Calu3 (cell line): ENCODE data around the gene ATP6V1D. TPM values are rescaled to one million over a fixed set of nuclear protein-coding genes. Genes with fewer than 3 reads are reported as not detected.
A peak's percentile ranks its signal among the peaks of the same experiment; 100 is the strongest.
"Not testable (repeated sequence)": the region's sequence is repeated elsewhere in the genome, so short reads cannot be mapped to it uniquely, and the experiment has no call there.

ENCODE experiments used
- BruUV-seq: library from RNA; stranded (reverse); fragments of 400-500 nt; replicated peaks from 2 replicates; lab custom pipeline; 2021; lab: Mats Ljungman, UMichigan
- CTCF ChIA-PET: fragments of 300-600 bp; sonication (Branson Sonifier 250); formaldehyde crosslinking; loops from one replicate; lab custom pipeline; 2022; ENCODE audit warnings: antibody characterized with exemption; lab: Charles Lee
- DNase-seq: peaks from one replicate; pipeline ENCODE4 v3.0.0; 2022
- H3K27ac Mint-ChIP-seq: one replicate; pipeline ENCODE4 v1.8.0; 2022; ENCODE audit warnings: mixed read lengths; ENCODE audit not compliant: unreplicated experiment
- H3K27me3 Mint-ChIP-seq: one replicate; pipeline ENCODE4 v1.8.0; 2022; ENCODE audit warnings: mixed read lengths; ENCODE audit not compliant: unreplicated experiment
- H3K36me3 Mint-ChIP-seq: one replicate; pipeline ENCODE4 v1.8.0; 2022; ENCODE audit warnings: mild to moderate bottlenecking, moderate library complexity, mixed read lengths; ENCODE audit not compliant: insufficient read depth, unreplicated experiment
- H3K4me1 Mint-ChIP-seq: one replicate; pipeline ENCODE4 v1.8.0; 2022; ENCODE audit warnings: mild to moderate bottlenecking, low read depth, mixed read lengths; ENCODE audit not compliant: unreplicated experiment
- H3K4me3 Mint-ChIP-seq: one replicate; pipeline ENCODE4 v1.8.0; 2022; ENCODE audit warnings: mild to moderate bottlenecking, low read depth, moderate library complexity, mixed read lengths; ENCODE audit not compliant: unreplicated experiment
- H3K9me3 Mint-ChIP-seq: one replicate; pipeline ENCODE4 v1.8.0; 2022; ENCODE audit warnings: low read depth, mixed read lengths; ENCODE audit not compliant: unreplicated experiment
- intact Hi-C: fragments of 100-400 bp; cut with micrococcal nuclease; formaldehyde crosslinking; loops from one replicate; pipeline ENCODE4 v1.10.0; 2022; ENCODE audit not compliant: unreplicated experiment
- total RNA-seq: library from RNA; stranded (reverse); gene quantifications from 2 replicates; pipeline ENCODE4 v1.2.3, GENCODE V29; 2022
- TF ChIP-seq, protein P1 (sequence below): fragments of 200-600 bp; IDR thresholded peaks from one replicate; pipeline ENCODE4 v1.8.0; 2022; ENCODE audit warnings: antibody characterized with exemption; ENCODE audit not compliant: unreplicated experiment

The ATP6V1D gene
- total RNA-seq, 1 experiment from 2014 or later, result 45.1 TPM

DNA sequence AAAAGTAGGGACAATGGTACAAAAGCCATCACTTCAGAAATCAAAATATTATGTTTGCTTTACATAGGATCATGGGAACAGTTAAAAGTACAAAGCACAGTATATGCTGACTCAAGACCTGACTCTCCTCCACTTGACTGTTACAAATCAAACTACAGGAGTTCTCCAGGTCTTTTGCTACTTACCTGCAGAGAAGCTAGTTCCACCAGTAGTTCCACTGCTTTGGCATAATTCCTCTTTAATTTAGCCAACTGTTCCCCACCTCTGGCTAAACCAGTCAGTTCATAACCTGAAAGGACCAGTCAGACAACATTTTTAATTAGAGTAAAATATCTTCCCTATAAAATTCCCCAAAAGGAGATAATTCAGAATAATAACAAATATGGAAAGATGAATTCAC lies 14.0 kb downstream of the ATP6V1D start:
- H3K9me3 Mint-ChIP-seq, result no peaks in the 10 kb centered on the region
- H3K27me3 Mint-ChIP-seq, result no peaks in the 10 kb centered on the region
- H3K4me3 Mint-ChIP-seq, result no peak overlapping the region
- TF ChIP-seq, protein P1, sequence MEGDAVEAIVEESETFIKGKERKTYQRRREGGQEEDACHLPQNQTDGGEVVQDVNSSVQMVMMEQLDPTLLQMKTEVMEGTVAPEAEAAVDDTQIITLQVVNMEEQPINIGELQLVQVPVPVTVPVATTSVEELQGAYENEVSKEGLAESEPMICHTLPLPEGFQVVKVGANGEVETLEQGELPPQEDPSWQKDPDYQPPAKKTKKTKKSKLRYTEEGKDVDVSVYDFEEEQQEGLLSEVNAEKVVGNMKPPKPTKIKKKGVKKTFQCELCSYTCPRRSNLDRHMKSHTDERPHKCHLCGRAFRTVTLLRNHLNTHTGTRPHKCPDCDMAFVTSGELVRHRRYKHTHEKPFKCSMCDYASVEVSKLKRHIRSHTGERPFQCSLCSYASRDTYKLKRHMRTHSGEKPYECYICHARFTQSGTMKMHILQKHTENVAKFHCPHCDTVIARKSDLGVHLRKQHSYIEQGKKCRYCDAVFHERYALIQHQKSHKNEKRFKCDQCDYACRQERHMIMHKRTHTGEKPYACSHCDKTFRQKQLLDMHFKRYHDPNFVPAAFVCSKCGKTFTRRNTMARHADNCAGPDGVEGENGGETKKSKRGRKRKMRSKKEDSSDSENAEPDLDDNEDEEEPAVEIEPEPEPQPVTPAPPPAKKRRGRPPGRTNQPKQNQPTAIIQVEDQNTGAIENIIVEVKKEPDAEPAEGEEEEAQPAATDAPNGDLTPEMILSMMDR, result no peak
- intact Hi-C loops, result no loop called here
- H3K4me1 Mint-ChIP-seq, result no peaks in the 10 kb centered on the region
- BruUV-seq, result no TSS peak
- no peak for DNase-seq
- peaks cover 4% of the 10 kb centered on the region for H3K36me3 Mint-ChIP-seq
- CTCF ChIA-PET, result no interaction called here
- no peak overlapping the region for H3K27ac Mint-ChIP-seq

DNA sequence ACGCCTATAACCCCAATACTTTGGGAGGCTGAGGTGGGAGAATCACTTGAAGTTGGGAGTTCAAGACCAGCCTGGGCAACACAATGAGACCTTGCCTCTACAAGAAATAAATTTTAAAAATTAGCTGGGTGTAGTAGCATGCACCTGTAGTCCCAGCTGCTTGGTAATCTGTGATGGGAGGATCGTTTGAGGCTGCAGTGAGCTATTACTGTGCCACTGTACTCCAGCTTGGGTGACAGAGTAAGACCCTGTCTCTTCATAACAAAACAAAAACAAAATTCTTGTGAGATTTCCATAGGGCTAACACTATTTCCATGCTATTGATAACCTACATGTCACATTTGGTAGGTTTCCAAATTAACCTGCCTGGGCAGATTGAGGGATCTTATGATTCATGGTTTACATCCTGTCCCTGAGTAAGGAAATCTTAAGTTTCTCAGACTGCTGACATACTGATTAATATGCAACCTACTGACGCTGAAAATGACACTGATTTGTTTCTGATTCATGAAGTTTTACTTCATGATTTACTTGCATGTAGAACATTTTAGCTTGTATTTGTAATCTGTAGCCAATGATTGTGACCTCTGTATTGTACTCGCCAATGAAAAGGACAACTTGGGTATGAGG lies 15.9 kb downstream of the ATP6V1D start:
- Mint-ChIP-seq H3K36me3 (peaks cover 12% of the 10 kb centered on the region), H3K4me3 (no peak overlapping the region), H3K27me3 (no peaks in the 10 kb centered on the region), H3K9me3 (no peaks in the 10 kb centered on the region), H3K27ac (no peak overlapping the region), H3K4me1 (no peaks in the 10 kb centered on the region)
- no TSS peak for BruUV-seq
- no peak for DNase-seq
- TF ChIP-seq, protein P1, result no peak
- intact Hi-C loops, result no loop called here
- CTCF ChIA-PET, result no interaction called here

DNA sequence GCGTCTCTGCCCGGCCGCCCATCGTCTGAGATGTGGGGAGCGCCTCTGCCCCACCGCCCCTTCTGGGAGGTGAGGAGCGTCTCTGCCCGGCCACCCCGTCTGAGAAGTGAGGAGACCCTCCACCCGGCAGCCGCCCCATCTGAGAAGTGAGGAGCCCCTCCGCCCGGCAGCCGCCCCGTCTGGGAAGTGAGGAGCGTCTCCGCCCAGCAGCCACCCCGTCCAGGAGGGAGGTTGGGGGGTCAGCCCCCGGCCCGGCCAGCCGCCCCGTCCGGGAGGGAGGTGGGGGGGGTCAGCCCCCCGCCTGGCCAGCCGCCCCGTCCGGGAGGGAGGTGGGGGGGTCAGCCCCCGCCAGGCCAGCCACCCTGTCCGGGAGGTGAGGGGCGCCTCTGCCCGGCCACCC lies 18.4 kb downstream of the ATP6V1D start:
- BruUV-seq, H3K4me3 Mint-ChIP-seq, intact Hi-C loops, DNase-seq, CTCF ChIA-PET, H3K27me3 Mint-ChIP-seq, H3K4me1 Mint-ChIP-seq, H3K9me3 Mint-ChIP-seq, H3K27ac Mint-ChIP-seq: not testable (repeated sequence)
- H3K36me3 Mint-ChIP-seq, result peaks cover 11% of the 10 kb centered on the region

DNA sequence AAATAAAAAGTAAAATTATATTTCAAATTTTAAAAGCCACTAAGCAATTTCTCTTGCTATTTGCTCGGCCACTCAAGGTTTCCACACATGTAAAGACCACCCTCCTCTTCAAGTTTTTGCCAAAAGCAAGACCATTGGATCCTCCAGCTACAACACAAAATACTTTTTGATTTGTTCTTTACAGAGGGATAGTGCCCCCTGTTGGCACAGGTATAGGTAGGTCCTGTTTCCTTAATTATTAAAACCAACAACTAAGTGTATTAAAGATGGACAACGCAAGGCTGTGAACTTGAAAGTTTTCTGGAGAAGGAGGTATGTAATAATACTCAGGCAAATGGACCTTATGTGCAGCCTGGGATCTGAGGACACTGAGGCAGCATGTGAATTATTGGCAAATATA lies 23.8 kb downstream of the ATP6V1D start:
- Mint-ChIP-seq H3K36me3 (peaks cover 29% of the 10 kb centered on the region), H3K27me3 (no peaks in the 10 kb centered on the region), H3K4me3 (no peak overlapping the region), H3K27ac (no peak overlapping the region), H3K9me3 (no peaks in the 10 kb centered on the region), H3K4me1 (peaks cover 8% of the 10 kb centered on the region)
- peak; percentile 20 for DNase-seq
- CTCF ChIA-PET, result no interaction called here
- TF ChIP-seq, protein P1, result no peak
- no TSS peak for BruUV-seq
- intact Hi-C loops, result loop anchor here (2.0 kb wide), 1 partner anchor 169 kb away; no protein-coding TSS in a partner anchor

DNA sequence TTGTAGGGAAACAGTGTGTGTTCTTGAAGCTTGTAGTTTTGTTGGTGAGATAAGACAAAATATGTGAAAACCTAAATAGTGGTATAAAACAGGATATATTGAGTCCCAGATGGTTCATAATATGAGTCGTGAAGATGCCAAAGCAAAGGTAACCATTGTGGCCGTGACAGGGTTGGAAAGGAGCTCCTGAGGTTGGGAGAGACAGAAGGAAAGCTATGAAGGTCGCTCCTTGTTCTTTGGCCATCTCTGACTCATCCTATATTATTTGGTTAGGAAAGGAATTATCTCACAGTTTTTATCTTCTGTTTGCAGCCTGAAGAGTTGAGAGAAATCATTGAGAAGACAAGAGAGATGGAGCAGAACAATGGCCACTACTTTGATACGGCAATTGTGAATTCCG lies 27.1 kb downstream of the ATP6V1D start:
- DNase-seq, result no peak
- Mint-ChIP-seq H3K4me3 (no peak overlapping the region), H3K9me3 (no peaks in the 10 kb centered on the region), H3K27ac (peak overlapping the region; percentile 31), H3K36me3 (peaks cover 30% of the 10 kb centered on the region), H3K4me1 (peaks cover 8% of the 10 kb centered on the region), H3K27me3 (no peaks in the 10 kb centered on the region)
- BruUV-seq, result no TSS peak
- TF ChIP-seq, protein P1, result no peak
- CTCF ChIA-PET, result no interaction called here
- intact Hi-C loops, result no loop called here
